Prostate gland (tissue), 2 donors: ENCODE data around the gene NEIL1. TPM values are rescaled to one million over a fixed set of nuclear protein-coding genes. Genes with fewer than 3 reads are reported as not detected.

Experiments used
- DNase-seq: peaks from one replicate; pipeline ENCODE4 v3.0.0-alpha.2; 2019; ENCODE audit warnings: low spot score
- H3K27ac ChIP-seq, 2 donors: fragments of 200-600 bp; sonication (generic); 2 replicates each; pipeline ENCODE4 v1.5.1; 2017 to 2019
- H3K27me3 ChIP-seq: fragments of 200-600 bp; sonication (generic); replicated peaks from 2 replicates; pipeline ENCODE4 v1.5.1; 2019; ENCODE audit not compliant: insufficient read depth
- H3K36me3 ChIP-seq, 2 donors: fragments of 200-600 bp; sonication (generic); 1 replicate in 1 of 2; 2 replicates in 1 of 2; pipeline versions ENCODE4 v1.5.1 to v1.8.1; 2017 to 2019
- H3K4me1 ChIP-seq: fragments of 200-600 bp; sonication (generic); replicated peaks from 2 replicates; pipeline ENCODE4 v1.5.1; 2019
- H3K4me3 ChIP-seq, 2 donors: fragments of 200-600 bp; sonication (generic); 2 replicates each; pipeline ENCODE4 v1.5.1; 2017 to 2019
- H3K9me3 ChIP-seq: fragments of 200-600 bp; sonication (generic); 2 replicates; pipeline ENCODE4 v1.5.1; 2017
- POLR2A ChIP-seq: fragments of 450-650 bp; IDR thresholded peaks from one replicate; pipeline ENCODE4 v1.6.1; 2016; ENCODE audit warnings: antibody characterized with exemption, mild to moderate bottlenecking
- POLR2AphosphoS5 ChIP-seq: sonication (generic); formaldehyde crosslinking; IDR thresholded peaks from one replicate; pipeline ENCODE4 v1.6.1; 2017; ENCODE audit warnings: antibody characterized with exemption
- WGBS: methylation state at CpG from one replicate; pipeline ENCODE4 v1.1.5; 2018; 5-methylcytosine and 5-hydroxymethylcytosine counted together
- intact Hi-C: fragments of 100-400 bp; cut with DNase I; formaldehyde crosslinking; loops from one replicate; pipeline ENCODE4 v1.14.2; 2022
- total RNA-seq, 2 donors: library from RNA; depleted of rRNA; stranded (reverse); fragments of >200 nt; gene quantifications; one replicate each; pipeline ENCODE4 v1.1.0, GENCODE V29; 2016
- TF ChIP-seq, protein P1 (sequence below), 4 experiments: fragments of 200-600 bp in 2 of 4; fragments of 450-650 bp in 2 of 4; sonication (generic) in 2 of 4; IDR thresholded peaks; 1 replicate in 3 of 4; 2 replicates in 1 of 4; pipeline ENCODE4 v1.5.1; 2016 to 2019; ENCODE audit warnings: antibody characterized with exemption in 4 of 4, mild to moderate bottlenecking in 2 of 4, moderate library complexity in 2 of 4

NEIL1 gene
- total RNA-seq, 2 donors from 2014 or later, result 46.0 to 79.5 TPM

DNA sequence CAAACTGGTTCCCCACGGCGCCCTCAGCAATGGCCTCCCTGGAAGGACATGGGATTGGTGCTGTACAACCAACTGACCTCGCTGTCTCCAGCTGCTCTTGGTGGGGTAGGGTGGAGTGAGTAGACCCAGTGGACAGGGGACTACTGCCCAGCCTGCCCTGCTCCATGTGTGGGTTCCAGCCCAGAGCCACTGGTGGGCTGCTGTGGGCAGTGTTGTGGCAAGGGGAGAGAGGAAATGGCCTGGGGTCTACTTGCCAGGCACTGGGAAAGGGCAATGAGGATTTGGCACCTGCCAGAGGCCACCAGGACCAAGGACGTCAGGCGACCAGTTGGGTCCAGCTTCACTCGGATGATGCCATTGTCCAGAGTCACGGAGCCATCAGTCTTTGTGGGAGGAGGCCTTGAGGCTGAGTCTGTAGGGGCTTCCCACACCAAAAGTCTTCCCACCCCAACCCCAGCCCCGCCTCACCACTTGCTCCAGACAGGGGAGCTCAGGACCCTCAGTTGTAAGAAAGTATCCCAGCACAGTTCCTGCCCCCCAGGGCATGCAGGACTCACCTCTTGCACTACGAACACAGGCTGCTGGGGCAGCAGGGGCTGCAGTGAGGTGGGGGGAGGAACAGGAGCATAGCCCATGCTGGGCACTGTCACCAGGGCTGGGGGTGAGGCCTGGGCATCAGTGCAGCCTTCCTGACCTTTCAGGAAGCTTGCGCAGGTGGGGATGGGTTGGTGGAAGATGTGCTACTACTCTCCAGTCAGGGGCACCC lies 12.1 kb downstream of the NEIL1 start:
- 96% methylated on average over 10 of the region's 10 CpGs for WGBS
- H3K27ac ChIP-seq, result no peak overlapping the region
- intact Hi-C loops, result no loop called here
- no peak for TF ChIP-seq POLR2AphosphoS5
- TF ChIP-seq, protein P1, sequence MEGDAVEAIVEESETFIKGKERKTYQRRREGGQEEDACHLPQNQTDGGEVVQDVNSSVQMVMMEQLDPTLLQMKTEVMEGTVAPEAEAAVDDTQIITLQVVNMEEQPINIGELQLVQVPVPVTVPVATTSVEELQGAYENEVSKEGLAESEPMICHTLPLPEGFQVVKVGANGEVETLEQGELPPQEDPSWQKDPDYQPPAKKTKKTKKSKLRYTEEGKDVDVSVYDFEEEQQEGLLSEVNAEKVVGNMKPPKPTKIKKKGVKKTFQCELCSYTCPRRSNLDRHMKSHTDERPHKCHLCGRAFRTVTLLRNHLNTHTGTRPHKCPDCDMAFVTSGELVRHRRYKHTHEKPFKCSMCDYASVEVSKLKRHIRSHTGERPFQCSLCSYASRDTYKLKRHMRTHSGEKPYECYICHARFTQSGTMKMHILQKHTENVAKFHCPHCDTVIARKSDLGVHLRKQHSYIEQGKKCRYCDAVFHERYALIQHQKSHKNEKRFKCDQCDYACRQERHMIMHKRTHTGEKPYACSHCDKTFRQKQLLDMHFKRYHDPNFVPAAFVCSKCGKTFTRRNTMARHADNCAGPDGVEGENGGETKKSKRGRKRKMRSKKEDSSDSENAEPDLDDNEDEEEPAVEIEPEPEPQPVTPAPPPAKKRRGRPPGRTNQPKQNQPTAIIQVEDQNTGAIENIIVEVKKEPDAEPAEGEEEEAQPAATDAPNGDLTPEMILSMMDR (IDR thresholded peaks at IDR 0.05), result no peak
- no peak for TF ChIP-seq POLR2A
- peaks cover 0 to 10% of the 10 kb centered on the region in 2 donors for H3K36me3 ChIP-seq
- no peaks in the 10 kb centered on the region for H3K27me3 ChIP-seq
- H3K9me3 ChIP-seq, result no peaks in the 10 kb centered on the region
- H3K4me1 ChIP-seq, result no peaks in the 10 kb centered on the region
- H3K4me3 ChIP-seq, result no peak overlapping the region
- no peak for DNase-seq

DNA sequence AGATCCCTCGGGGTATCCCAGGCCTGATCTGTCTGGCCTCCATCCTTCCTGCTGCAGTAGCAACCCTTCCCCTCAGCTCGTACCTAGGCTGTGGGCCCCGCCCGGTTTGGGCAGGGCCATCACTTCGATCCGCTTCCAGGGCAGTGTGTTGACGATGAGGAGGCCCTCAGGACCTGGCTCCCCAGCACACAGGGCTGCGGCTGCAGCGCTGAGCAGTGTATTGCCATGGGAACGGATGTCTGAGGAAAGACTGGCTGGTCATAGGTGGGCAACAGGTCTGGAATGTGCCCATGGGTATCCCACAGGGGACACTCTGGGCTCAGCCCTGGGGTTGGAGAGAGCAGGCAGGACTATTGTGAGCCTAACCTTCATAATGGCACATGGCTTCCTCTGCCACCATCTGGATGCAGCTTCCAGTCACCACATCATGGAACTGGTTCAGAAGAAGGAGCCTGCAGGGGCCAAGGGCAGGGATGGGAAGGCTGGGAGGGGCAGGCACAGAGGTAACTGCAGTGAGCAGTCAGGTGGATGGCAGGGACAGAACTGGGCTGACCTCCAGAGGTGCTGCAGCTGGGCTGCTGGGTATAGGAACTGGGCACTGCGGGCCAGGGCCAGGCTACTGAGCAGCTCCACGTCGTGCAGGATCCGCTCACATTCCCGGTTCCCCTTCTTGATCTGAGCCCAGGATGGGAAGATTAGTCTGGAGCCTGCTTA lies 12.9 kb downstream of the NEIL1 start:
- TF ChIP-seq POLR2AphosphoS5, result no peak
- TF ChIP-seq POLR2A, result no peak
- TF ChIP-seq, protein P1 (IDR thresholded peaks at IDR 0.05), result no peak
- Histone ChIP-seq H3K4me1 (no peaks in the 10 kb centered on the region), H3K9me3 (no peaks in the 10 kb centered on the region), H3K36me3 (peaks cover 0 to 10% of the 10 kb centered on the region in 2 donors), H3K27me3 (no peaks in the 10 kb centered on the region), H3K27ac (no peak overlapping the region), H3K4me3 (no peak overlapping the region)
- WGBS, result 83% methylated on average over 15 of the region's 15 CpGs
- intact Hi-C loops, result no loop called here
- no peak for DNase-seq

DNA sequence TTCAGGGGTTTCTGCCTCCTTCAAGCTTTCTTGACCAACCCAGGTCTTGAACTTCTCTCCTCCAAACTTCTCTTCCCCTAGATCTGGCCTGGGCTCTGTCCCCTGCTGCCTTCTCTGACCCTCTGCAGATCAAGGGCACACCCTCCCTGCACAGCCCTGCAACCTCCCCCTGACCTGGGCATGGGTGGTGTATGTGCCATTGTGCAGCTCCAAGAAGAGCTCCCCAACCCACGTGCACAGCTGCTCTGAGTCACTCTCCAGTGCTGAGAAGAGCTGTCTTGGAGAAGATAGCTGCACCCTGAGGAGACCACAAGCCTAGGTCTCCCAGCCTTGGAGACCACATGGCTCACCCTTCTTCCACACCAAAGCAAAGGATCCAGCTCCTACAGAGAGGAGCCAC lies 13.6 kb downstream of the NEIL1 start:
- TF ChIP-seq POLR2A (no peak), POLR2AphosphoS5 (no peak)
- TF ChIP-seq, protein P1 (IDR thresholded peaks at IDR 0.05), result no peak
- Histone ChIP-seq H3K9me3 (no peaks in the 10 kb centered on the region), H3K4me3 (no peak overlapping the region), H3K27me3 (no peaks in the 10 kb centered on the region), H3K36me3 (peaks cover 0 to 10% of the 10 kb centered on the region in 2 donors), H3K4me1 (no peaks in the 10 kb centered on the region), H3K27ac (no peak overlapping the region)
- intact Hi-C loops, result no loop called here
- DNase-seq, result no peak
- WGBS, result 75% methylated on average over 1 of the region's 1 CpG

DNA sequence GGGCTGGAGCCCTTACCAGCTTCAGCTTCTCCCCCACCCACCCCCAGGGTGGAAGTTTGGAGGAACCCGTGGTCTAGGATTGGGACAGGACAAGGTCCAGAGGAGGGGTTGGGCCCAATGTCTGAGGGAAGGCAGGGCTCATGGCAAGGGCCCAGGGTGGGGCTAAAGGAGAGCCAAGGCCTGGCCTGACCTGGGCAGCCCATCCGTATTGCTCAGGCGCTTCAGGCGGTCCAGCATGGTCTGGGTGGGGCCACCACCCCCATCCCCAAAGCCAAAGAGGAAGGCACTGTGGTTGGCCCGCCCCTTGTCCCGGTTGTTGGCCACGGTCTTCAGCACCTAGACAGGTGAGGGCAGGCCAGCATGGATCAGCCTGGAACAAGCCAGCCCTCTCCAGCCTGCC lies 14.0 kb downstream of the NEIL1 start:
- TF ChIP-seq, protein P1 (IDR thresholded peaks at IDR 0.05), result no peak
- TF ChIP-seq POLR2AphosphoS5, result no peak
- TF ChIP-seq POLR2A, result no peak
- no peaks in the 10 kb centered on the region for H3K4me1 ChIP-seq
- no peak overlapping the region for H3K4me3 ChIP-seq
- peaks cover under 1 to 10% of the 10 kb centered on the region in 2 donors for H3K36me3 ChIP-seq
- DNase-seq, result no peak
- WGBS, result 91% methylated on average over 7 of the region's 7 CpGs
- intact Hi-C loops, result no loop called here
- H3K9me3 ChIP-seq, result no peaks in the 10 kb centered on the region
- no peak overlapping the region for H3K27ac ChIP-seq
- no peaks in the 10 kb centered on the region for H3K27me3 ChIP-seq
